ENCODE measurements around the gene ABHD17A.
"Not testable (repeated sequence)": the region's sequence is repeated elsewhere in the genome, so short reads cannot be mapped to it uniquely, and the experiment has no call there.

The ABHD17A gene

DNA sequence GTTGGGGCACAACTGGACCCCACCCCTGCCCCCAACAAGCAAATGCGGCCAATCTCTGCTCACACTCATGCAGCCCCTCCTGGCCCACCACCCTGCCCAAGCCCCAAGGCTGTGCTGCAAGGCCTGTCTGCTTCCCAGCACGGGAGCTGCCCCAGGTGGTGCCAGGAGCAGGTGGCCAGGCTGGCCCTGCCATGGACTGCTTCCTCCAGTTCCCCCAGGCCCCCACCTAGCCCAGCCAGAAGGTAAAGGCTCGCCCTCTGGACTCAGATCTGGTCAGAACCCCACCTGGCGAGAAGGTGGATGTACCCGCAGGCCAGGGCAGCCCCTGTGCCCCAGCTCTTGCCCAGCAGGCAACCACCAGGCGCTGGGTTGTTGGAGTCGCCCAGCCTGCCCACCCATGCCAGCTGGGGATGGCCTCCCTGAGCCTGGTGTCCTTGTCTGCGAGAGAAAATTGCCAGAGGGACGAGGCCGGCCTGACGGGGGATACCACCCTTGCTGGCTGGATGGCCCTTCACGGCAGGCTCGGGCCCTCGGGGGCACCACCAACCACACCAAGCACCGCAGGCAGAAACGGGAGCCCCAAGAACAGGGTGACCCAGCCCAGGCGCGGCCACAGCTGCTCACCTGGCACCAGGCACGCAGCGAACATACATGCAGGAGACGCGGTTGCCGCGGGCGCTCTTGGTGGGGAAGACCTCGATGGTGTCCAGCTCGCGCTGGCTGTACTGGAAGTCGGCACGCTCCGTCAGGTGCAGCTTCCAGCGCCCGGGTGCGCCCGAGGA, 4.5 kb downstream of the ABHD17A start:
- DNase-seq: no peak

DNA sequence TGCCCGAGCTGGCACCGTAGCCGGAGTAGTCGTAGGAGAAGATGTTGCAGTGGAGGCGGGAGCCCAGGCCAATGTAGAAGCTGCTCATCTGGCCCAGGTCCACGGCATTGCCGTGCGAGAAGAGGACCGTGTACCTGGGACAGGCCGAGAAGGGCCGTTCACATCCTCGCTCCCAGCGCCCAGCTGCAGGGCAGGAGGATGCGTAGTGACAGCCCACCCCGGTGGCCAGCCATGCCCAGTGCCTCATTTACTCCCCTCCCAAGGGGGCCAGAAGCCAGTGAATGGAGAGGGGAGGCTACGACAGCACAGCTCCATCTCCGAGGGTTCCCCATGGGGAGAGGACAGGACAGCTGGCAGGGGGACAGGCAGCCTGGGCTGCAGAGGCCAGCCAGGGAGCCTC, 5.3 kb downstream of the ABHD17A start:
- not testable (repeated sequence) for DNase-seq

GRCh38 chr19:1878583-1878982, 6.7 kb downstream of the ABHD17A start:
- DNase-seq: not testable (repeated sequence)

- DNase-seq: not testable (repeated sequence)
Observed at GRCh38 chr19:1877280-1877660, 8.0 kb downstream of the ABHD17A start.

GRCh38 chr19:1876496-1877279, 8.6 kb downstream of the ABHD17A start:
- not testable (repeated sequence) for DNase-seq

- DNase-seq: peak; percentile 93 to 95
Observed at GRCh38 chr19:1875646-1876495, 9.4 kb downstream of the ABHD17A start.

DNA sequence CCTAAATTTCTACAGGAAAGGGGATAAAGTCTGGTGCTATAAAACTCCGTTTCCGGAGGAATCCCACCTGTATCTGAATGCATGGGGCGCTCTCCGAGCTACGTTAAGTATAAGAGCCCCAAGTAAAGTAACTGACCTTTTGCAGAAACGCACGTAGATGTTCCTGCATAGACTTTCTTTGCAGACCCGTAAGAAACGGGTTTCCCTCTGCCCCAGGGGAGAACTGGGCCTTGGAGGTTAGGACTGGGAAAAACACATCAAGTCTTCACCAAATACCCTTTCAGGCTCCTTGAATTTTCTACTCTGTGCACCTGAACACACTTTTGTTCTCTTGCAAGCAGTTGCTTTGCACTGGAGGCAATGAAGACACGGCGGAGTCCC, 10.0 kb downstream of the ABHD17A start:
- DNase-seq: not testable (repeated sequence)

DNA sequence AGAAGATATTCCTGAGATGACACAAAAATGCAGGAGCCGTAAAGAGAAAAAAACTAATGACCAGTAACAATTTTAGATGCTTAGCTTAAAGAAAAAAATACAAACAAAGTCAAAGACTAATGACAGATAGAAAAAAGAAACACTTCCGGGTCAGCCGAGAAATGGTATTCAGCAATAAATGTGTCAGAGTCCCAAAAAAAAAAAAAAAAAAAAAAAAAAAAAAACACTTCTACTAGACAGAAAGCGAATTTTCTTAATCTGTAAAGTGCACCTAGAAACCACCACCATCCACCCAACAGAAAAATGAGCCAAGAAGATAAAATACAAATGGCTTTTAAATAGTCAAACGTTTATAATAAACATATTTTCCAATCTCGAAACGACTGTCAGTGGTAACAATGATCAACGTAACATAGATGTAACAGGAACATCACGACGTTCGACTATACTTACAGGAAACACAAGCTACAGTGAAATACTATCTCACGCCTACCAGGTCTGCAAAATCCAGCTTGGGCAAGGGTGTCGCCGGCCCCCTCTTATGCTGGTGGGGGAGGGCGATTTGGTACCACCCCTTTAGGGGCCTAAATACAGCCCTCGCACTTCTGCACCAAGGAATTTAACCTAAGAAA, 10.6 kb downstream of the ABHD17A start:
- DNase-seq: peak; percentile 53 to 57

GRCh38 chr19:1873524-1874473, 11.5 kb downstream of the ABHD17A start:
- no peak for DNase-seq

- DNase-seq: no peak
Observed at GRCh38 chr19:1872807-1873523, 12.3 kb downstream of the ABHD17A start.

DNA sequence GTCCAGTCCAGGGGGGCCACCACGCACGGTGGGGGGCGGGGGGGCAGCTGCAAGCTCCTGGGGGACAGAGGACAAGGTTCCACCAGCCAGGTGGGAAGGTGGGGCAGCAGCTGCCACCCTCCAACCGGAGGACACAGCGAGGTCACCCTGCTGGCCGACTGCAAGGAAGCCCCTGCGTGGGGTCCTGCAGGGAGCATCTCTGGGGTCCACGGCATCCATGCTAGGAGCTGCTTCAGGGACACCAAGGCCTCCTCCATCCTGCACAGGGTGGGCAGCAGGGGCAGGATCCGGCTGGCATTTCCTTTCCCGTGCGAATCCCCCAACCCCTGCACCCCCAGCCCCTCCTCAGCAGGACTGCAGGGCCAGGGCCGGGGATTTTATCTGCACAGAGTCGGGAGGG, 13.7 kb downstream of the ABHD17A start:
- no peak for DNase-seq

DNA sequence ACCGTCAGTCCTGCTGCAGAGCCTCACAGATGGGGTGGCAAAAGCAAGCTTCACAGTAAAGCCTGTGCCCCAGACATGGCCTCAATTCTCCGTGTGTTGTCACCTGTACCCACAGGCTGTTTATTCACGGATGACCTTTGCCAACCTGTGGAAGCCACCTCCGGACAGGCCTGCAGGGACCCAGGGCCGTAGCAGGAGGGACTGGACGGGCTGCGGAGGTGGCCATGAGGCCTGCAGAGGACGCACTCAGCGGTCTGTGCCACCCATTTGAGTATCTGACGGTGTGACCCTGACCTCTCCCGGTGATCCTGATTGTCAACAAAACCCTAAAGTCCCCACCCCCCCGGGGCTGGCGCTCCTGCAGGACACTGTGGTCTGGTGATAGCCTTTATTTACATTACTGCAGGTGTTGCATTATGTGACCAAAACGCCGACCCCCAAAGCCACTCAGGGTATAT, 14.1 kb downstream of the ABHD17A start:
- DNase-seq: no peak

- no peak for DNase-seq
Observed at GRCh38 chr19:1868971-1869370, 16.3 kb downstream of the ABHD17A start.

DNA sequence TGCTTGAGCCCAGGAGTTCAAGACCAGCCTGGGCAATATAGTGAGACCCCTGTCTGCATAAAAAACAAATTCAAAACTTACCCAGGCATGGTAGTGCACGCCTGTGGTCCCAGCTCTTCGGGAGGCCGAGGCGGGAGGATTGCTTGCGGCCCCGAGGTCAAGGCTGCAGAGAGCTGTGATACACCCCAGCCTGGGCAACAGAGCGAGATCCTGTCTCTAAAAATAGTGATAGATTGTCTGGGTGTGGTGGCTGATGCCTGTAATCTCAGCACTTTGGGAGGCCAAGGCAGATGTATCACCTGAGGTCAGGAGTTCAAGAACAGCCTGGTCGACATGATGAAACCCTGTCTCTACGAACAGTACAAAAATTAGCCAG, 18.0 kb downstream of the ABHD17A start:
- no peak for DNase-seq

DNA sequence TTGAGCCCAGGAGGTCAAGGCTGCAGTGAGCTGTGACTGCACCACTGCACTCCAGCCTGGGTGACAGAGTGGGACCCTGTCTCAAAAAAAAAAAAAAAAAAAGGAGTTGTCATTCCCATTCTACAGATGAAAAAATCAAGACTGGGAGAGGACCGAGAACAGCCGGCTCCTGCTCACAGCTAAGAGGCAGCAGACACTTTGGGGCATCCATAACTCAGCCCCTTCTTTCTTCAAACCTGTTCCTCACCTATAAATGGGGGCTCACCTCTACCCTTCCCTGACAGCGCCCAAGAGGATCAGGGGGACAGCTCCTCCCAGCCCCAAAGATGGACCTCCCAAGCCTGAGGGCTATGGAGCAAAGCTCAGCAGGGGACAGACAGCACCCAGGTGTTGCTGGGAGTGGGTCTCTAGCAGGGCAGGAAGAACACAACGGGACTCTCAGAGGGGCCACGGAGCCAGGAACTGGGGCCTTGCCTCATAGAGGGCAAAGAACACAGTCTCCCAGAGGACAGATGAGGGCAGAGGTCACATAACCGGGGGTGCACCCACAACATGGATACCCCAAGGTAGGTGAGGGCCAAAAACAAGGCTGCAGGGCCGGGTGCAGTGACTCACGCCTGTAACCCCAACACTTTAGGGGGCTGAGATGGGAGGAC, 18.5 kb downstream of the ABHD17A start:
- no peak for DNase-seq

- DNase-seq: no peak
Observed at GRCh38 chr19:1865172-1866010, 19.9 kb downstream of the ABHD17A start.

GRCh38 chr19:1864480-1865171, 20.7 kb downstream of the ABHD17A start:
- peak; percentile 71 to 78 for DNase-seq

Data from inflammatory macrophage (primary cell).